ENCODE measurements around the gene TBL3.

The TBL3 gene

DNA sequence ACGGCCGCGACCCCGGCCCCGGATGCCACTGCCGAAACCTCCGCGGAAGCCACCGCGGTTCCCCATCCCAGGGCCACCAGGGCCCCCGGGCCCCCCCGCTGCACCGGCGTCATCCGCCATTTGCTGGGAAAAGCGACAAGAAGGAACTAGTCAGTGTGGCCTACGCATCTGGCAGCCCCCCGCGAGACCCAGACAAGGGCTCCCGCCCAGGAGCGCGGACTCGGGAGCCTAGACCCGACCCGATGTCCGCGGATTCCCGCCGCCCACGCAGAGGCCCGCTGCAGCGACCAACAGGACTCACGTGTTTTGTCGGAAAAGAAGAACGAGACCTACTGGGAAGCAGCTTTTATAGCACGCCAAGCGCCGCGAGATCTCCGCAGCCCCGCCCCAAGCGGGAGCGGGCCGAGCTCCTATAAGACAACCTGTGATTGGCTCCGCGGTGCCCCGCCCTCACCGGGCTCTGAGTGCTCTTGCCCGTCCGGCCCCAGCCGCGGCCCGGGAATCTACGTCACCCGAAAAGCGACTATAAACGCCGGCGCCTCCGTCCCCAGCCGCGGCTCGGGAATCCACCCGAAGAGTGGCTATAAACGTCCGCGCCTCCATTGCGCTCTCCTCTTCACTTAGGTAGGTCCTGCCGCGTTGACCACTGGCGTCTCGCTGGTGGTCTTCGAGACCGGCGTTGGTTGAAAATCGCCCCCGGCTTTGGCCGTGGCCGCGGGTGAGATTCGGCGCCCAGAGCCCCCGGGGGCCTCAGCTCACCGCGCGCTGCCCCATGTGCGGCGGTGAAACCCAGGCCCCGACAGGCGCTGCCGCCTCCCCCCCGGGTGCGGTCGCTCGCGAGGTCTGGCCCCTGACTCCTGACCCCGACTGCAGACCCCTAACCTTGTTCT is 7.1 kb upstream of the TBL3 start, which contains the start of gene RPS2:
Gene RPS2 (minus strand): TSS at position 321 of the 890 bp plus-strand sequence. CDS start 201 bp downstream, at position 120.
- peak; percentile 96 for DNase-seq (ENCODE audit: low read depth)

DNA sequence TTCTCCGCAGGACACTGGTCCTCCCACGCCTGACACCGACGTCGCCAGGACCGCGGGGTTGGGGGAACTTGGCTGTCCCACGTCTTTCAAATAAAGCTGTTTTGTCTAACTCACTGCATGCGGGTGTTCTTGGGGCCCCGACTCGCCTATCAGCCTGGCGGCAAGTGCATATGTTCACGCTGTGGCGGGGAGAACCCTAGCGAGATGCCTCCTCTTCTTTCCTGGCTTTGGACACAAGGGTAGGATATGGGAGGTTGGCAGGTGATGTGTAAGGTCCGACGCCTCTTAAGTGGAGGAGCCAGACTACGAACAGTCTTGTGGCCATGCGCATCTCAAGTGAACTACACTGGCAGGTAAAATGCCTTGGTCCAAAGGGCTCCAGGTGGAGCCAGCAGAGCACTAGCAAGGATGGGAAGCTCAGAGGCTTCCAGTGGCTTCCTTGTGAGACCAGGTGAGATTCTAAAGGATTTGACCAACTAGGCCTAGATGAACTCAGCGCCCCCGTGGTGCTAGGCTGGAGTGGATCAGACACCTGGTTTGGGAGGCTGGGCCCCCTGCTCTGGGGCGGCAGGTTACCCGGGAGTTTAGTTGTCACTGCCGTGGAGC is 6.4 kb upstream of the TBL3 start:
- DNase-seq (ENCODE audit: low read depth), result no peak

DNA sequence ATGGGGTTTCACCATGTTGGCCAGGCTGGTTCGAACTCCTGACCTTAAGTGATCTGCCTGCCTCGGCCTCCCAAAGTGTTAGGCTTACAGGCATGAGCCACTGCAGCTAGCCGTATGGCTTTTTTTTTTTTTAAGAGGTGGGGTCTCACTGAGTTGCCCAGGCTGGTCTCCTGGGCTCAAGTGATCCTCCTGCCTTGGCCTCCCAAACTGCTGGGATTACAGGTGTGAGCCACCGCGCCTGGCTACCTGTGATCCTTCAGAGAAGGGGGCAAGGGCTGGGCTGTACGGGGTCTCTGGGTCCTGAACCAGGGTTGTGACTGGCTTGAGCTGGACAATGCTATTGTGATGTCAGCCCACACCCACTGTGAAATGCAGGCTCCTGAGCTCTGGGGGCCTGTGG is 5.4 kb upstream of the TBL3 start, which contains the start of gene RNF151:
Gene RNF151 (plus strand): TSS at position 397 of the 400 bp plus-strand sequence. CDS start 26 bp downstream, outside the sequence.
- no peak for DNase-seq (ENCODE audit: low read depth)

DNA sequence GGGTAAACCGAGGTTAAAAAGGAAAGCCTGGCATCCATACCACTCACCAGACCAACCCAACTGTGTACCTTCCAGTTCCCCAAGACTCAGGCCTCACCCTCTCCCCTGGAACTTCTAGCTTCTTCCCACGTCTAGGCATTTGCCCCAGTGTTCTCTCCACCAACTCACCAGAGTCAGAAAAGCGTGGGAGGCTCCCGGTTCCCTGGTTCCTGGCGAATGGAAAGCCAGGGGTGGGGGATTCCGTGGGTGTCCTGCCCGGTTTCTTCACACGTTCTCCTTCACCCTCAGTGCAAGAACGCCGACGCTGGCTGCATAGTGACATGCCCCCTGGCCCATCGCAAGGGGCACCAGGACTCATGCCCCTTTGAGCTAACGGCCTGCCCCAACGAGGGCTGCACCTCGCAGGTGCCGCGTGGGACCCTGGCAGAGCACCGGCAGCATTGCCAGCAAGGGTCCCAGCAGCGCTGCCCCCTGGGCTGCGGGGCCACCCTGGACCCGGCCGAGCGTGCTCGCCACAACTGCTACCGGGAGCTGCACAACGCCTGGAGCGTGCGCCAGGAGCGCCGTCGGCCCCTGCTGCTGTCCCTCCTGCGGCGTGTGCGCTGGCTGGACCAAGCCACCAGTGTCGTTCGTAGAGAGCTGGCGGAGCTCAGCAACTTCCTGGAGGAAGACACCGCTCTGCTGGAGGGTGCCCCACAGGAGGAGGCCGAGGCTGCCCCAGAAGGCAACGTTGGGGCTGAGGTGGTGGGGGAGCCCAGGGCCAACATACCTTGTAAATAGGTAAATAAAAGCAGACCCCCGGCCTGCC is 3.5 kb upstream of the TBL3 start:
- no peak for DNase-seq (ENCODE audit: low read depth)

DNA sequence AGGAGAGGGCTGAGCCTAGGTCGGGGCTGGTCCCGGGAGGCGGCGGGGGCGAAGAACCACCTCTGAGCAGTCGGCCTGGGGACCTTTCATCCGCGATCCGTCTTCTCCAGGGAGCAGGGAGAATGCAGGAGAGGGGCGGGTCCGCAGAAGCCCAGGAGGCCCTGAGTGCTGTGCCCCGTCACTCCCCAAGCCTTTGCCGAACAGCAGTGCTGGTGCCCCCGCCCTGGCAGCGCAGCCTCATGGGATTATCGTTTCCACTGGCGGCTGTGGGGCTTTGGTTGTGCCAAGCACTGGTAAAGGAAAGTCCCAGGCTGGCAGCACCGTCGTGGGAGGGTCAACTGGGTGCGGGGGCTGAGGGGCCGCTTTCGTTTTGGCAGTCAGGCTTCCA is 631 bp downstream of the TBL3 start:
- DNase-seq (ENCODE audit: low read depth), result no peak

DNA sequence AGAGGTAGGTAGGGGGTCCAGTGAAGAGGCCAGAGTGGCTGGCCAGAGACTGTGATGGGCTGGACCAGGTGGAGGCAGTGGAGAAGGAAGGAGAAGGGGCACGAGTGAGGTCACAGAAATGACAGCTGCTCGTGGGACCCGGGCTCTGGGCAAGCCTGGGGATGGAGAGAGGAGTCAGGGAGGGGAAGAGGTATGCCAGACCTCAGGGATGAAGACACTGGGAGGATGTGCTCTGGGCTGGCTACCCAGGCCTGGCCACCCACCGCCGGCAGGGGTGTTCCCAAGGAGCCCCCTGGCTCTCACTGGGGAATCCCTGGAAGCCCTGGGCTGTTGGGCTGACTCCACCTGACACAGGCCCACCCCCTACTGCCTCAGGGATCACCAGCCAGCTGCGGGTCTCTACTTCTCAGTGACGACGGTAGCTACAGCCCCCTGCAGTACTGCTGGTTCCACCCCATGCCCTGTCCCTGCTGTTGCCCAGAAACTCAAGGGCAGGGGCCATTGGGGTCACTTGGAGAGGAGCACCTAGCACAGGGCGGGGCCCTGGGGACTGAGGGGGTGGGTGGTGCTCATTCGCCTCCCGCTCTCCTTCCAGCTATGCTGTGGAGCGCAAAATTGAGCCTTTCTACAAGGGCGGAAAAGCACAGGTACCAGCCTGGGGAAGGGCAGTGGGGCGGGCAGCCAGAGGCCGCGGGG is 1.8 kb downstream of the TBL3 start:
- DNase-seq (ENCODE audit: low read depth), result no peak

DNA sequence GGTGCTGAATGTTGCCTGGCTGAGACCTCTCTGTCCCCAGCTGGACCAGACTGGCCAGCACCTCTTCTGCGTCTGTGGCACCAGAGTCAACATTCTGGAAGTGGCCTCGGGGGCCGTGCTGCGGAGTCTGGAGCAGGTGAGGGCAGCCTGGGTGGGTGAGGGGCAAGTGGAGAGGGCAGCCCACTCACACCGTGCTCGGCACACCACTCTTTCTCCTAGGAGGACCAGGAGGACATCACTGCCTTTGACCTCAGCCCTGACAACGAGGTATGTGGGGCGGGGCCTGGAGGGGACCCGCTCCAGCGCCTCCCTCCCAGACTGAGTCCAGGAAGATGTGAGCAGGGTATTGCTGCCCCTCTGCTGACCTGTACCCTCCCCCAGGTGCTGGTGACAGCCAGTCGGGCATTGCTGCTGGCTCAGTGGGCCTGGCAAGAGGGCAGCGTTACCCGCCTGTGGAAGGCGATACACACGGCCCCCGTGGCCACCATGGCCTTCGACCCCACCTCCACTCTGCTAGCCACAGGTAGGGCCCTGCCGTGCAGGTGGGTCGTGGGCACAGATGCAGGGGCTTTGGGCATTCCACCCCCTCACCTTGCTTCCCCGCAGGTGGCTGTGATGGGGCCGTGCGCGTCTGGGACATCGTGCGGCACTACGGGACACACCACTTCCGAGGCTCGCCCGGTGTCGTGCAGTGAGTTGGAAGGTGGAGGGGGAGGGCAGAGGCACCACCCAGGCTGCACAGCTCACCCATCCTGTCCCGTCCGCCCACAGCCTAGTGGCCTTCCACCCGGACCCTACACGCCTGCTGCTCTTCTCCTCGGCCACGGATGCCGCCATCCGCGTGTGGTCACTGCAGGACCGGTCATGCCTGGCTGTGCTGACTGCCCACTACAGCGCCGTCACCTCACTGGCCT is 2.6 kb downstream of the TBL3 start:
- DNase-seq (ENCODE audit: low read depth), result no peak

DNA sequence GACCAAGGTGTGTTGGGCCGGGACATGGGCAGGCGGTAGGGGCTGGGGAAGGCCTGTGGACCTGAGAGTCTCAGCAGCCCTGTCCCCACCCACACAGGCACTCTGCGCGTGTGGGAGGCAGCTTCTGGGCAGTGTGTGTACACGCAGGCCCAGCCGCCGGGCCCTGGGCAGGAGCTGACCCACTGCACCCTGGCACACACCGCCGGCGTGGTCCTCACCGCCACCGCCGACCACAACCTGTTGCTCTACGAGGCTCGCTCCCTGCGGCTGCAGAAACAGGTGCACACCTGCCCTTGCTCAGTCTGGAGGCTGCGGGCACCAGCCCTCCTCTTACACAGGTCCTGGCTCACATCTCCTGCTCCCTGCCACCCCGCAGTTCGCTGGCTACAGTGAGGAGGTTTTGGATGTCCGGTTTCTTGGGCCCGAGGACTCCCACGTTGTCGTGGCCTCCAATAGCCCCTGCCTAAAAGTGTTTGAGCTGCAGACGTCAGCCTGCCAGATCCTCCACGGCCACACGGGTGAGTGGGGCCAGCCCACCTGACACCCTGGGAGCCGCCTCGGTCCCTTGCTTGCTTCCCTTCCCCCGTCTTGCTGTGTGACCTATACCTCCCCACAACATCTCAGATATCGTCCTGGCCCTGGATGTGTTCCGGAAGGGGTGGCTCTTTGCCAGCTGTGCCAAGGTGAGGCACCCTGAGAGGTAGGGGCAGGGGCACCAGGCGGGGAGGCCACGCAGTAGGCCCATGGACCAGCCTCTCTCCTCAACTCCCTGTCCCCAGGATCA is 3.8 kb downstream of the TBL3 start:
- DNase-seq (ENCODE audit: low read depth), result no peak

DNA sequence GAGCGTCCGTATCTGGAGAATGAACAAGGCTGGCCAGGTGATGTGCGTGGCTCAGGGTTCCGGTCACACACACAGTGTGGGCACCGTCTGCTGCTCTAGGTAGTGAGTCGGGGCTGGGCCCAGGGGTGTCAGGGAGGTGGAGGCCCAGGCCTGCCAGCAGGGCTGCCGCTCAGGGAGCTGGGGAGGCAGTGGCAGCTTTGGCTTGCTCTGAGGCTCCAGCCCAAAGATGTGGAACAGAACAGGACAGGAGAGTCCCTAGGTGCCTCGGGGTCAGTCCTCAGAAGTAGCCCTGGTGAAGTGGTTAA is 4.3 kb downstream of the TBL3 start:
- no peak for DNase-seq (ENCODE audit: low read depth)

DNA sequence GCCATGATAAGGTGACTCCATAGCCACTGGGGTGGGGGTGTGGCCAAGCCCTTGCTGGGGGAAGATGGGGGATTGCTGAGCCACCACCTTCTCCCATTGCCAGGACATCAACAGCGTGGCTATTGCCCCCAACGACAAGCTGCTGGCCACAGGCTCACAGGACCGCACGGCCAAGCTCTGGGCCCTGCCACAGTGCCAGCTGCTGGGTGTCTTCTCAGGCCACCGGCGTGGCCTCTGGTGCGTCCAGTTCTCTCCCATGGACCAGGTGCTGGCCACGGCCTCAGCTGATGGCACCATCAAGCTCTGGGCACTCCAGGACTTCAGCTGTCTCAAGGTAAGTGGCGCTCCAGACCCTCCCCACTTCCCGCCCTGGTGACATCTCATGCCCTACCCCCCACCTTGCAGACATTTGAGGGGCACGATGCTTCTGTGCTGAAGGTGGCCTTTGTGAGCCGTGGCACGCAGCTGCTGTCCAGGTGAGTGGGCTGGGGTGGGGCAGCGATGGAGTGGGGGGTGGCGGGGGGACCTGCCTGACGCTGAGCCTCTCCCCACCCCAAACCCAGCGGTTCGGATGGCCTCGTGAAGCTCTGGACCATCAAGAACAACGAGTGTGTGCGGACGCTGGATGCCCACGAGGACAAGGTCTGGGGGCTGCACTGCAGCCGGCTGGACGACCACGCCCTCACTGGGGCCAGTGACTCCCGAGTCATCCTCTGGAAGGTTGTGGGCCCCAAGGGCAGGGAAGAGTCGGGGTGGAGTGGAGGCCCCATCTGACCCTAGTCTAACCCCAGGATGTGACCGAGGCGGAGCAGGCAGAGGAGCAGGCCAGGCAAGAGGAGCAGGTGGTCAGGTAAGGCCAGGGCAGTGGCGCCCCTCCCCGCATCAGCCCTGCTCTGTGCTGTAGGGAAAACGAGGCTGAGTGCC is 5.4 kb downstream of the TBL3 start:
- DNase-seq (ENCODE audit: low read depth), result no peak

DNA sequence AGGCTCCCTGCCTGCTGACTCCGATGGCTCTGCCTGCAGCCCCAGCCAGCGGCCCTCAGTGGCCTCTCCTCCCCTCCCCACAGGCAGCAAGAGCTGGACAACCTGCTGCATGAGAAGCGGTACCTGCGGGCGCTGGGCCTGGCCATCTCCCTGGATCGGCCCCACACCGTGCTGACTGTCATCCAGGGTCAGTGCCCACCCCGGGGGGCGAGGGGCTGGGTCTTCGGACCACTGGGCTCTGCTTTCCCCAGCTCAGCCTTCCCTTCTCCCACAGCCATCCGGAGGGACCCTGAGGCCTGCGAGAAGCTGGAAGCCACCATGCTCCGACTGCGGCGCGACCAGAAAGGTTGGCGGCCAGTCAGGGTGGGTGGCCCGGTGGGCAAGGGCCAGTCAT is 6.0 kb downstream of the TBL3 start:
- DNase-seq (ENCODE audit: low read depth), result no peak

DNA sequence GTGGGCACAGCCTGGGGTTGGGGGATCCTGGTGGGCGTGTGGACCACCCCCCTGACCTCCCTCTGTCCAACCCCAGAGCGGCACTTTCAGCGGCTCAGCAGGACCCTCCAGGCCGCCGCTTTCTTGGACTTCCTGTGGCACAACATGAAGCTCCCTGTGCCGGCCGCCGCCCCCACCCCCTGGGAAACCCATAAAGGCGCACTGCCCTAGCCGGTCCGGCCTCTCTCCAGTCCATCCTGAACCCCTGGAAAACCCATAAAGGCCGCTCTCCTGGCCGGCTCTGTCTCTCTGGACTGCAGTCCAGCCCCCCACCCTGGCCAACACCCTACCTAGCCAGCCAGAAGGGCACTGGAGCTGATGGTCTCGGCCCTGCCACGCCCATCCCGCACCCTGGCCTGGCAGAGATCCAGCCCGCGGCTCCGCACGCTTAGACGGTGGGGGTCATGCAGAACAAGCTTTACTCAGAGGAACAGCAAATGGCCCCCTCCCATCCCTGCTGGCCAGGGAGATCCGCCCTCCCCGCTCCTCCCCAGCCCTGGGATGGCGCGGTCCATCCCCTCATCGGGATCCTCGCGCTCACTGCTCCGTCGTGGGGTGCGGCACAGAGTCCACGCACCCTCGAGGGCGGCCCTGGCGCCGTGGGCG is 6.7 kb downstream of the TBL3 start:
- no peak for DNase-seq (ENCODE audit: low read depth)

DNA sequence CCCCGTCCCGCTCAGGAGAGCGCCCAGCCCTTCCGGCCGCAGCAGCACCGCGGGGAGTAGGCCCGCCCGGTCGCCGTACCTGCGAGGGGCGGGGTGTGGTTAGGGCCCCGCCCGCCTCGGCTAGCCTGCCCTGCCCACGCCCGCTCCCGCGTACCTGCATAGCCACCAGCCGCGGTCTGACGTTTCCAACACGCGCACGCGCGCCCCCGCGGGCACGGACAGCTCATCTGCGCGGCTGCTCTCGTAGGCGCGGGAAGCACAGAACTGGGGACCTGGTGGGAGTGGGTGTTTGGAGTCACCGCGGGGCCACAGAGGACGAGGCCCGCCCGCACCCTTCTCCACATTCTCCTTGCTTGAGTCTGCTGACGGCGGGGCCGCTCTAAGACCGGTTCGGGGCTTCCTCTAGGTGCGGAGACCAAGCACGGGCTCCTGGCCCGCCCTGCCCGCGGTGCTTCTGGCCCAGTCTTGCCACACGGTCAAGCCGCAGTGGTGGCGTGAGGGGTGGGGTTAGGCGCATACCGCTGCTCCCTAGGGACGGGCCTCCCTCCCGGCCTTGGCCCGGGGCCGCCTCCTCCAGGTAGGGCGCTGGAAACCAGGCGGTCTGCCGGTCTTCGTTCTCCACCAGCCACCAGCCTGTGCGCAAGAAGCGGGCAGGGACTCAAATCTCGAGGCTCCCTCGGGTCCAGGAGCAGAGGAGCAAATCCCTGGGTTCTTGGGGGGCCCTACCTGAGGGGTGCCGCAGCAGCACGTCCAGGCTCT is 7.6 kb downstream of the TBL3 start:
- DNase-seq (ENCODE audit: low read depth), result no peak

DNA sequence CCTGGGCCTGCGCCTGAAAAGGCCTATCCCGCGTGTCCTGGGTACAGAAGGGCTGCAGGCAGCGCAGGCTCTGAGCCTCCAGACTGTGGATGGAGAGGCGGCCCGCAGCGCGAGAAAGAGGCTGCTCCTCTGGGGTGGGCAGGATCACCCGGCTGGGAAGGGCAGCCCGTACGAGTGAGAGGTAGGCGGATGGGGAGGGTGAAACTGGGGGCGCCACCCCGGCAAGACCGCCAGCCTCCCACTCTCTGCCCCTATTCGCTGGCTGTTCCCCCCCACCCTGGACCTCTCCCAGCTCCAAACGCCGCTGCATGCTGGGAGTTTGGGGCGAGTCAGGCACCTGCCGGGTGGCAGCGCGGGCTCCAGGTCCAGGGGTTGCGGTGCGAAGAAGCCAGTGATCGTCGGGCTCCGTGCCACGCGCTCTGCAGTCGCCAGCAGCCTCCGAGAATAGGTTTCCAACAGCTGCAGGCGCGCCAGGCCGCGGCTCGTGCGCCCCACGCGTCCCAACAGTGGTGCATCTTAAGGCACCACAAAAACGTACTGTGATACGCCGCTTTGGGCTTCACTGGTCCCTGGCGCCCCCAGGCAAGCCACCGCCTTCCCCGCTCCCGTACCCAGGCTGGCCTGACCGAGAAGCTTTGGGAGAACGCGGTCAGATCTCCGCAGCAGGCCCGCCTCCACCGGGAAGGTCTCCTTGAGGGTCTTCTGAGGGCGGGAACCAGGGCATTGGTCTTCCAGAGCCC is 8.3 kb downstream of the TBL3 start:
- DNase-seq (ENCODE audit: low read depth), result no peak

DNA sequence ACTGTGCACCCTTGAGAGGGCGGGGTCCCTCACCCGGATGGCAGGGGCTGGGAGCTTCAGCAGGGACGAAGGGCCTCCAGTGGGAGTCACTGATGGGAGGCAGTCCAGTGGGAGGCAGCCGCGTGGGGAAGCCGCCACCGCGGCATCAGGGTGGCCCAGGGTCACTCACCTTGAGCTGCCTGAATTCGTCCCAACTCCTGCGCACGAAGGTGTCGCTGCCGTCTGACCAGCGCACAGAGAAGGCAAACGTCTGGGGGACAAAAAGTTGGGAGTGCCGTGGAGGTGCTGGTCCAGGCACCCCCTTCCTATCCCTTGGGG is 8.9 kb downstream of the TBL3 start:
- DNase-seq (ENCODE audit: low read depth), result no peak

DNA sequence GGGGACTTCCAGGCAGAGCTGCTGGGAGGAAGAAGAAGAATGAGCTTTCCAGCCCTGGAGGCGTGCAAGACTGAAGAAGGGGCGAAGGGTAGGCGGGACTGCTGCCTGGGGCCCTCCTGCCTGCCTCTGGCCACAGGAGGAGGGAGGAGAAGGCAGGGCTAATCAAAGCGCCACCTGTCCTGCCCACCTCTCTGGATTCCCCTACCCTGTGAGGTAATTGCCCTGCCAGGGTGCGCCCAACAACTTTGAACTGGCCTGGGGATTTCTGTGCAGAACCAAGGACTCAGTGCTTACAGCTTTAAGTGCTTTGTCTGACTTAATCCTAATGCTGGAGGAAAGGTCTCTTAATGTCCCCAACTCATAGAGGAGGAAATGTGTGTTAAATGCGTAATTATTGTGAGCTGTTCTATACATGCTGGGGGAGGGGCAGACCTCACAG is 9.6 kb downstream of the TBL3 start, which contains the start of gene NOXO1:
Gene NOXO1 (minus strand): TSS at position 72 of the 439 bp plus-strand sequence. CDS start 290 bp downstream, outside the sequence.
- no peak for DNase-seq (ENCODE audit: low read depth)

DNA sequence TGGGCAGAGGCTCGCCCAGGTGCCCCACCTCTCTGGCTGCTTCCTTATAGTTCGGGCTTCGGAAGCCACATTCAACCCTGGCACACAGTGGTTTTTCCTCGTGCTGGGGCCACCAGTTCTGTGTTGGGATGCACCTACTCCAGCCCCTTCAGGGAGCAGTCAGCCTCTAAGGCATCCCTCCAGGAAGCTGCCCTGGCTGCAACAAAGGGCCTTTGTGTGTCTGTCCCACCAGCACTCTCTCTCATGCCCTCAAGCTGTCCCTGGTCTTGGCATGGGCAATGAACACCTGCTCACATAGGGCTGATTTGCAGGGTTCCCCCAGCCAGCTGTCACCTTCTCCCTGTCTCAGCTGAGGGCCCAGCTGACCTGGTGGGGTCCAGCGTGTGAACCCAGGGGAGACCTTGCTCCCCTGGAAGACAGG is 10.2 kb downstream of the TBL3 start:
- DNase-seq (ENCODE audit: low read depth), result no peak
